NCI-H128 (cell line): Measurements from ENCODE around the gene HYCC2.
A peak's percentile ranks its signal among the peaks of the same experiment; 100 is the strongest.
"Not testable (repeated sequence)": the region's sequence is repeated elsewhere in the genome, so short reads cannot be mapped to it uniquely, and the experiment has no call there.

Source experiments
- DNase-seq: peaks from one replicate; lab custom pipeline; 2025; ENCODE audit not compliant: unreplicated experiment; lab: John Stamatoyannopoulos, UW

The HYCC2 gene

DNA sequence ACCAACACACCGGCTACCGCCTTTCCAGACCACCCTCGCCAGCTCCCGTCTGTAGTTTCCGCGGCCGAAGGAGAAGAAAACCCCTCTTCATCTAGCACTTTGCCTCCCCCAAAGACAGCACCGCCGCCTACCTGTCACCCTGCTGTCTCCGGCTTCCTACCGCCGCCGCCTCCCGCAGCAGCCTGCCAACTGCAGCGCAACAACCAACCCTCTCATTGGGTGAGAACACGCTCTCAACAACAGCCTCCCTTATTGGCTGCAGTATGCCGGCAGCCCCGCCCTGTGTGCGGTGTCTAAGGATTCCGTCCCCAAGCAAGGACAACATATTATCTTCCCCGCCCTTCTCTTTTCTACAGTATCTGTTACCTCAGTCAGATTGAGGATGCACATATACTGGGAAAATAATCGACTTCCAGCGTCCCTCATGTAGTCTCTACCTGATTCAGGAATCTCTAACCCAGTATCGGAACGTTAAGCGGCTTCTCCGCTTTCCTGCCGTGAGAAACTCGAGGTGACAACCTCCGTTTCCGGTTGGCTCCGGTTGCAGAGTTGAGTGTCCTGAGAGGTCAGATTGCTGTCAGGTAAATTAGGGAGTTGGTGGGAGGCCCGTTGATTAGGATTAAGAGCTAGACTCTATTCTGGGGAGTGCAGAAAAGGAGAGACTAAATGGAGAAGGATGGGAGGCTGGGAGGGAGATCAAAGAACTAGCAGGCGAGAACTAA lies at the start of gene HYCC2, which contains the start of gene NDUFB3:
Gene HYCC2, minus strand, starts transcription at position 193 of the 722 bp plus-strand sequence. CDS start 47,662 bp downstream, outside the sequence.
Gene NDUFB3, plus strand, starts transcription at position 523 of the 722 bp plus-strand sequence. CDS start 6,882 bp downstream, outside the sequence.
- peak; percentile 79 for DNase-seq

DNA sequence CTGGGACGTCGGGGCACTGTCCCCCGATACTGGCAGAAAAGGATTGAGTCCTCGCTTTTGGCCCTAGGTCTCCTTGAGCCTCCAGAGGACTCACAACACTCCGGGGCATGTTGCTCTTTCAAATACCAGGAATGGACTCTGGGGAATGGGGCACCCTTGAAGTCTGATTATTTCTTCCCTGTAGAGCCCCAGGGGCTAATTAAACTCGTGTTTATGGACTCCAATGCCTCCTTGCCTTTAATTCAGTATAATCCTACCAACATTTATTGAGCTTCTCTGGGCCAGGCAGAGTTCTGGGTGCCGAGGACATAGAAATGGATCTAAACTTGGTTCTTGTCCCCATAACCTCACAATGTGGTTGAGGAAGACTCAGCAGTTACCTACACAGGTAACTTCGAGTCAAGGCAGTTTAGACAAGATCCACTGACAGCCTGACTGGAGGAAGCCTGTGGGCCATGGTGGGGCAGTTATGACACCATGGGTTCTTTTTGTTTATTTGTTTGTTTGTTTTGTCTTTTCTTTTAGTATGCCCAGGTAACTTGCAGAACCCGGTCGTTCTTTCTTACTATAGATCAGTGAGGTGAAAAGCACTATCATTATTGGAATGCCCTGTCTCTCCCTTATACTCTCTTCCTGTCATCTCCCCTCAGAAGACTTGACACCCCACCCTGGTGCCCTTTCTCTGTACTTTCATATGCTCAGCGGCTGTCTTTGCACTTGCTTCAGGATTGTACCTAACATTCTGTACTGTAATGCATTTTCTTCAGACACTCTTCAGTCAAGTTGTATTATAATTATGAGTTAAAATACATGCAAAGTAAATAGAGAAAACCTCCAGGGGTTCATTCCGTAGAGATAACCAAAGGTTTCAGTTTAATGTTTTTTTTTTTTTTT lies 47.7 kb upstream of the HYCC2 start:
- DNase-seq = no peak

DNA sequence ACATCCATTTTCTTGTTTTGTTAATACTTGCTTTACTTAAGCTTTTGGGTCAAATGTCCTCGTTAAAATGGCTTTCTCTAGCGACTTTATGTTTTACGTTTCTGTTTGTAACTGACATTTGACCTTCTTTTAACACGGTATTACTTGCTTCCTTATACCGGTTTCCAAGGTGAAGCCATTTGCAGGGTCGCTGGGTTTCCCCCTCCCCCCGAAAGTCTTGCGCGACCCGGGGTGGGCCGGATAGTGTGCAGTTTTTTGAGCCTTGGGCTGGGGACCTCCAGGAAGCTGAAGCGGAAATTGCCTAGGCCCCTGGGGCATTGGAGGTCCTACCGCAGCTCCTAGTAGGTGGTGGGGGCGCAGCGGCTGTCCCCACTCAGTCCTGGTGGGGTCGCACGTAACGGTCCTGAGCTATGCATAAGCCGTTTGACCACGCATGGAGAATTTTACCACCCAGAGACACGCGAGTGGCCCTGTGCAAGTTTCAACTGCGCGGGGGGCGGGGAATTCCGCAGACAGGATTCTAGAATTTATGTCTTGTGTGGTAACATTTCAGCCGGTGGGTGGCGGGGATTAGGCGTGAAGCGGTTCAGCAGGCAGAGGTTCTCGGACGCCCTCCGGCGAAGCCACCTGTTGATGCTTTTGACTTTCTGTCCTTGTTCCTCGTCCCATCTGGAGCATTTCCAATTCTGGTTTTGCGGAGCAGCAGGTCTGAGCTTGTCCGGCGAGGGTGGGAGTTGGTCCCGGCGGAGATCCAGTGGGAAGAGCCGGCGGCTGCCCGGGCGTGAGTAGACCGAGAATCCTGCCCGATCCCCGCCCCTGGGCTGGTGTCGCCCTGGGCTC lies 46.9 kb upstream of the HYCC2 start:
- DNase-seq = no peak

DNA sequence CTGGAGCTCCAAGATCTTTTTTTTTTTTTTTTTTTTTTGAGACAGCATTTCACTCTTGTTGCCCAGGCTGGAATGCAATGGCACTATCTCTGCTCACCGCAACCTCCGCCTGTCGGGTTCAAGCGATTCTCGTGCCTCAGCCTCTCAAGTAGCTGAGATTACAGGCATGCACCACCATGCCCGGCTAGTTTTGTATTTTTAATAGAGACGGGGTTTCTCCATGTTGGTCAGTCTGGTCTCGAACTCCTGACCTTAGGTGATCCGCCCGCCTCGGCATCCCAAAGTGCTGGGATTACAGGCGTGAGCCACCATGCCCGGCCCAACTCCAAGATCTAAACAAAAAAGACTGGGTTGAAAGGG lies 46.2 kb upstream of the HYCC2 start:
- DNase-seq = not testable (repeated sequence)

DNA sequence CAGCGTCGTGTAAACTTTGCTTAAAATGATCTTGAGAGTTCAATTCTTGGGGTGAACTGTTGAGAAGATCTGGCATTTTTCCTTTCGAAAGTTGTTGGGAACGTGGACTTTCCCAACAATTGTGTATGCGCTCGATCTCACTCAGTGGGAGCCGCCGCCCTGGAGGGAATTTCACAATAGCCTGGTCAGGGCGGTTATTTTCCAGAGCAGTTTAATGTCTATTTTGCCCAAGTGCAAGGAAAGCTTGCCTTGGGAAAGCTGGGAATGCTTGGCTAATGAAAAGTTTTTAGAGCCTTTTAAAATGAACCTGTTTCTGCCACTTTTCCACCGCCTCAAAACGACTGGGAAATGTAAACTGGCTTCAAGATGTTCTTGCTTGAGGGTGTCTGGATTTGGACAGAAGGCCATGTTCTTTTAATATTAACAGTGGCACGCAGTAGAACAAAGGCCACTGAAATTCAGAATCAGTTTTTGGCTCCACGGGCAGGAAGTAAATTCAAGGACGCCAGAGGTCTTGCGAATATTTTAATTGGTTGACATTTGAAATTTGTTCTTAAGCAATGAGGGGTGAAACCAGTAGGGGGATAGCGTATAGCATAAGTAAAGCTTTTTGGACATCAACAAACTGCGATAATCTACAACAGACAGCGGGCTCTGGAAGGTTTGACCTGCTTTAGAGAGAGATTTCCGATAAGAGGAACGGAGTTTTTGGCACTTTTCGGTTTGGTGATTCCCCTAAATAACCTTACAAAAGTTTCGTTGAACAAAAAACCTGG lies 45.7 kb upstream of the HYCC2 start:
- no peak for DNase-seq

DNA sequence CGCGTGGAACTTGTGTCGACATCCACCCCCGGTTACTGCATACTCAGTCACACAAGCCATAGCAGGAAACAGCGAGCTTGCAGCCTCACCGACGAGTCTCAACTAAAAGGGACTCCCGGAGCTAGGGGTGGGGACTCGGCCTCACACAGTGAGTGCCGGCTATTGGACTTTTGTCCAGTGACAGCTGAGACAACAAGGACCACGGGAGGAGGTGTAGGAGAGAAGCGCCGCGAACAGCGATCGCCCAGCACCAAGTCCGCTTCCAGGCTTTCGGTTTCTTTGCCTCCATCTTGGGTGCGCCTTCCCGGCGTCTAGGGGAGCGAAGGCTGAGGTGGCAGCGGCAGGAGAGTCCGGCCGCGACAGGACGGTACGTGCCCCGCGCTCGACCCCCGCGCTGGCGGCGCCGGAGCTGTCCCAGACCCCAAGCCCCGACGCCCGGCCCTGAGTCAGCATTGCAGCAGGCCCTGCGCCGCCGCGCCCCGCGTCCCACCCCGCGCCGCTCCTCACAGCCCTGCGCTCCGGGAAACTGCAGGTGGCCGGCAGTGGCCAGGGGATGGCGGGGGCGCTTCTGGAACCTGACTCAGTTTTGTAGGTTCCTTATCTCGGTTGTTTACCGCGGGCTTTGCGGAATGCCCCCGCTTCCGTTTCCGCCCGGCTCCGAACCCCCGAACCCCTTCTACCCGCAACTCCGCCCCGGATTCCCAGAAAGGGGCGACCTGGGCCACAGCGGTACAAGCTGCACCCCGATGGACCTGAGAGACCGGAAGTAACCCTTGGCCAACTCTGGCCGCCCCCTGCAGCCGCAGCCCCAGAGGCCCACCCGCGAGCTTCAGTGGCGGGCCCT lies 44.9 kb upstream of the HYCC2 start, which contains the start of gene CFLAR:
Gene CFLAR, plus strand, starts transcription at position 50 of the 844 bp plus-strand sequence. CDS start 13,702 bp downstream, outside the sequence.
- DNase-seq = no peak

DNA sequence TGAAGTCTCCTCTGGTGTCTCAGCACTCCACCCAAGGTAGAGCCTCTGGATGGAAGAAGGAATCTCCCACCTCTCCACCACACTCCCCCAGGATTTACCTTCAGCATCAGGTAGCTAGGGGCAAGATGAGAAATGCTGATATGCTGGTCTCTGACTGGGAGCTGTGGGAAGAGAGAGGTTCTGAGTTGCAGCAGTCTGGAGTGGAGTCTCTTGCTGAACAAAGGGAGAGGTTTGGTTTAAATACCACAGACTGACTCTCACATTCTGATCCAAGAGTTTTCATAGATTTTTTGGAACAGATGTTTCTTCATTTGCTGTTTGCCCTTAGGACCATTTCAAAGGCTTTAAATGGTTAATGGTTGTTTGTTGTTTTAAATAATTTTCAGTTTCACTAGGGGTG lies 43.4 kb upstream of the HYCC2 start:
- DNase-seq = no peak

DNA sequence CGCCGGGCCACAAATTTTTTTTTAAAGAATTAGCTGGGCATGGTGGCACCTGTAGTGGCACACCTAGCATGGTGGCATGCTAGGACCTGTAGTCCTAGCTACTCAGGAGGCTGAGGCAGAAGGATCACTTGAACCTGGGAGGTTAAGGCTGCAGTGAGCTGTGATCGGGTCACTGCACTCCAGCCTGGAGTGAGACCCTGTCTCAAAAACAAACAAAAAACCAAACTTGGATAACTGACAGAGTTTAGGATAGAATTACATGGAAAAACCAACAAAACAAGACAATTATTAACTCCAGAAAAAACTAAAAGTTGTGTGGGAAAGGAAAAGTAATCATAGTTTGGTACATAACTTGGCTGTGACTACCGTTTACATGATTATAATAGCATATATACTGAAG lies 42.9 kb upstream of the HYCC2 start:
- DNase-seq = no peak

DNA sequence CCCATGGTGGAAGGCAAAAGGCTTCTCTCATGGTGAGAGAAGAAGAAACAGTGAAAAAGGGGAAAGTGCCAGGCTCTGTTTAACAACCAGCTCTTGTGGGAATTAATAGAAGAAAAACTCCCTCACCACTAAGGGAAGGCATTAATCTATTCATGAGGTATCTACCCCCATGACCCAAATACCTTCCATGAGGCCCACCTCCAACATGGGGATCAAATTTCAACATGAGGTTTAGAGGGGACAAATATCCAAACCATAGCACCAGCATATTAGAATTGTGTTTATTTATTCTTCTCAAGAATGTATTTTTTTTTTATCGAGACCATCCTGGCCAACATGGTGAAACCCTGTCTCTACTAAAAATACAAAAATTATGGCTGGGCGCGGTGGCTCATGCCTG lies 39.6 kb upstream of the HYCC2 start:
- DNase-seq = no peak

DNA sequence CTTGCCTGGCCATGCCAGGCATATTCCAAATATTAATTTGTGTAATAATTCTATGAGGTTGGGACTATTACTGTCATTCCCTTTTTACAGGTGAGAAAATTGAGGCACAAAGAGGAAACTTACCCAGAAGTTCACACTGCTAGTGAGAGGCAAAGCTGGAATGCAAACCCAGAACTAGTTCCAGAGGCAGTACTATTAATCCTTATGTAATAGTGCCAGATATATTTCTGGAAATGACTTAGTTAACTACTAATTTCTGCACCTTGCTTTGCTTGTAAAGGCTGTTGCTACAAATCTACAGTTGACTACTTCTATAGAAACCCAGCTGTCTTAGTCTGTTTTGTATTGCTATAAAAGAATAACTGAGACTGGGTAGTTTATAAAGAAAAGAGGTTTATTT lies 39.1 kb upstream of the HYCC2 start:
- DNase-seq = no peak

DNA sequence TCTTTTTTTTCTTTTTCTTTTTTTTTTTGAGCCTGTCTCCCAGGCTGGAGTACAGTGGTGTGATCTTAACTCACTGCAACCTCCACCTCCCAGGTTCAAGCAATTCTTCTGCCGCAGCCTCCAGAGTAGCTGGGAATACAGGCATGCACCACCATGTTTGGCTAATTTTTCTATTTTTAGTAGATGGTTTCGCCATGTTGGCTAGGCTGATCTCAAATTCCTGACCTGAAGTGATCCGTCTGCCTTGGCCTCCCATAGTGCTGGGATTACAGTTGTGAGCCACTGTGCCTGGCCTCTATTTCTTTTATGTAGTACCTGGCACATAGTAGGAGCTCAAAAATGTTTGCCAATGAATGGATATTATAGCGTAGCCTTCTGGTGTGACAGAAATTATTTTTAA lies 37.7 kb upstream of the HYCC2 start:
- DNase-seq = no peak

DNA sequence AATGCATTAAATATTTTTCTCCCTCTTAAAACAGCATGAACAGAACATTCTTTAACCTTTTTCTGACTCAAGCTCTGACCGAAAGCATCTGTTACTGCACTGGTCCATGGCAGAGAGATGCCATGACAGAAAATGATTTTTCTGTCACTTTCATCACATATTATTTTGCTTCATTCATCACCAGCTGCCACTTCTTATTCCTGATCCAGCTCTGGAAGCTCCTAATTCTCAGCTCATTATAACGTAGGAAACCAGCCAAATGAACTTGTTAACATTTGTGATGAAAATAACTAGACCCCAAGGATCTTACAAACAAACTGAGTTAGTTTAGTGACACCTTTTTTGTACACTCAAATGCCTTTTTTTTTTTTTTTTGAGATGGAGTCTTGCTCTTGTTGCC lies 36.9 kb upstream of the HYCC2 start:
- DNase-seq = no peak

DNA sequence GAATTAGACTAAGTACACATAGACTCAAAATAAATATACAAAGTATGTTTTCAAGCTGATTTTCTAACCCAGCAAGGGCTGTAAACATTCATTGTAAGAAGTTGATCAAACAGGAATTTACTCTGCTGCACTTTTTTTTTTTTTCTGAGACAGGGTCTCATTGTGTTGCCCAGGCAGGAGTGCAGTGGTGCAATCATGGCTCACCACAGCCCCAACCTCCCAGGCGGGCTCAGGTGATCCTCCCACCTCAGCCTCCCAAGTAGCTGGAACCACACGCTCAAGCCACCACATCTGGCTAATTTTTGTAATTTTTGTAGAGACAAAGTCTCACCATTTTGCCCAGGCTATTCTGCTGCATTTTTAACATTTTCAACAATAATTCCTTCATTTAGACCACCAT lies 36.2 kb upstream of the HYCC2 start:
- DNase-seq = no peak

DNA sequence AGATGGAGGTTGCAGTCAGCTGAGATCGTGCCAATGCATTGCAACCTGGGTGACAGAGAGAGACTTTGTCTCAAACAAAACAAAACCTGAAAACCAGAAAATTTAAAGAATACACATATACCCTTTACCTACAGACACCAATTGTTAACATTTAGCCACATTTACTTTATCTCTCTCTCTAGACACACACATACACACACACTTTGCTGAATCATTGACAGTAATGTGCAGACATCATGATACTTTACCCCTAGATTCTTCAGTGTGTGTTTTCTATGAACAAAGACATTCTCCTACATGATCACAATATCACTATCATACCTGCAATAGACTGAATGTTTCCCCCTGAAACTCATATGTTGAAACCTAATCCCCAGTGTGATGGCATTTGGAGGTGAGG lies 34.3 kb upstream of the HYCC2 start:
- no peak for DNase-seq

DNA sequence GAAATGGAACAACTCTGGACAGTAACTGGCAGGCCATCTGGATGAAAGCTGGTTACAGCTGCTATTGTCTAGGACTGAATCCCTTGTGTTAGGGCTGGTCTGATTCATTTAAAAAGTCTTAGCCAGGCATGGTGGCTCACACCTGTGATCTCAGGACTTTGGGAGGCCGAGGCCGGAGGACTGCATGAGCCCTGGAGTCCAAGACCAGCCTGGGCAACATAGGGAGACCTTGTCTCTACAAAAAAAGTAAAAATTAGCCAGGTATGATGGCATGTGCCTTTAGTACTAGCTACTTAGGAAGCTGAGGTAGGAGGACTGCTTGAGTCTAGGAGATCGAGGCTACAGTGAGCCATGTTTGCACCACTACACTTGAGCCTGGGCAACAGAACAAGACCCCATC lies 29.0 kb upstream of the HYCC2 start:
- DNase-seq = no peak

DNA sequence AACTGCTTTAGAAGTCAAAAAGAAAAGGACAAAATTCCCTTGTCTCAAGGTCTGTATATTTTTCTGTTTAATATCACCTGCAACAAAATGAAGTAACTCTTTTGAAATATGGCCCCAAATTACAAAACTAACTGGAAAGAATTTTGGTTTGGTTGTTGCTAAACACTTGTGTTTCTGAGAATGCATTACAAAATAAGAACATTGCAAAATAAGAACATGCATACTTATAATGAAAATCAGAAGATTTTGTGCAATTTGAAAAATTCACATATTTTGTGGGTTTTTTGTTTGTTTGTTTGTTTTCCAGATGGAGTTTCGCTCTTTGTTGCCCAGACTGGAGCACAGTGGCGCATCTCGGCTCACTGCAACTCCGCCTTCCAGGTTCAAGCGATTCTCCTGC lies 22.1 kb upstream of the HYCC2 start:
- no peak for DNase-seq

DNA sequence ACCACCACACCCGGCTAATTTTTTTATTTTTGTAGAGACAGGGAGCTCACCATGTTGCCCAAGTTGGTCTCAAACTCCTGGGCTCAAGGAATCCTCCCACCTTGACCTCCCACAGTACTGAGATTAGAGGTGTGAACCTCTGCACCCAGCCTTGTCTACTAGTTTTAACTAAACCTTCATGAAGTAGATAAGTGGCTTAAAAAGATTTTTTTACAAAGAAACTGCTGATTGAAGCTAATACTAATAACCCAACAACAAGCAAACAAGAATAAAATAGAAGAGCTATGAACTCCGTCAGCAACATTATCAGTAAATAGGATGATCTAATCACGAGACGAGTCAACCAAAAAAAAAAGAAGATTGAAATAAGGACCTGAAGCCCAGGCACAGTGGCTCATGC lies 19.1 kb upstream of the HYCC2 start:
- no peak for DNase-seq

DNA sequence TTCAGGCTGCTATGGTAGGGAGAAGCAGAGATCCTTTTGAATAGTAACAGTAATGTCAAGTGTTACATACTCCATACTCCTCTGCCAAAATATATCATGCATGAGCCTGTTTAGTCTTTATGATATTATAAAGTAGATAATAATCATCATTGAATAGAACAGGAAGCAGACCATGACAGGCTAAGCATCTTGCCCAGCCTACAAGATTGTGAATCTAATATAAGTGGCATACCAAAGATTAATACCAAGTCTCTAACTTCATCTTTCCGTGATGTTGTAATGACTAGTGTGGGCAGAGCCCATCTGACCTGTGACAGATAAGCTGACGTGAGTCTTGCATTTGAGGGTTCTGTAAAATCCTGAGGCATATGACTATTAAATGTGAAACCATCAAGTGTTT lies 13.4 kb upstream of the HYCC2 start:
- DNase-seq = no peak

DNA sequence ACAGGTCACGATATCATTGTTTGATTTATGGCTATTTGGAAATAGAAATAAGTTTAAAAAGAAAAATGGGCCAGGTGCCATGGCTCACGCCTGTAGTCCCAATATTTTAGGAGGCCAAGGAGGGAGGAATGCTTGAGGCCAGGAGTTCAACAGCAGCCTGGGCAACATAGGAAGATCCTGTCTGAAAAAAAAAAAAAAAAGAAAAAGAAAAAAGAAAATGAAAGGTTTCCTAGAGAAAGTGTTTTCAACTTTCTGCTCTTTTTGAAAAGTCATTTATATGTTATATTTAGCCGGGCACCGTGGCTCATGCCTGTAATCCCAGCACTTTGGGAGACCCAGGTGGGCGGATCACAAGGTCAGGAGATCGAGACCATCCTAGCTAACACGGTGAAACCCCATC lies 3.5 kb upstream of the HYCC2 start:
- no peak for DNase-seq

DNA sequence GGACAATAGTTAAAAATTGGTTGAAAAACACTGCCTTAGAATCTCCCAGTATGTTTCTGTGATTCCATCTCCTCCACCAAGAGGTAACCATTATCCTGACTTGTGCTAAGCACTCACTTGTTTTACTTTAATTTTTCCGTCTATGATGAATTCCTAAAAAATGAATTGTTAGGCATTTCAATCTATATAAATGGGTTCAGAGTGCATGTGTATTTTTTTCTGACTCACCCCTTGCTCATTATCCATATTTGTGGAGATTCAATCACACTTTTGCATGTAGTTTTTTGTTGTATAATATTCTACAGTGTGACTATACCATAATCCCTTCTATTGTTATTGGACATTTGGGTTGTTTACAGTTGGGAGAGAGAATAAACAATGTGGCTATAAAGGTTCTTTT lies 1.6 kb upstream of the HYCC2 start:
- DNase-seq = no peak
